GM23248 (cell line): Measurements from ENCODE around the gene RSAD2.

Source experiments
- EZH2 ChIP-seq: fragments of 200-600 bp; sonication (generic); IDR thresholded peaks from 2 replicates; pipeline ENCODE4 v1.6.1; 2018; ENCODE audit warnings: antibody characterized with exemption, mild to moderate bottlenecking; ENCODE audit not compliant: insufficient read depth, poor library complexity, severe bottlenecking
- EZH2phosphoT487 ChIP-seq: fragments of 200-600 bp; sonication (generic); IDR thresholded peaks from 2 replicates; pipeline ENCODE4 v1.6.1; 2018; ENCODE audit warnings: antibody characterized with exemption, moderate library complexity, mild to moderate bottlenecking, low read depth; ENCODE audit not compliant: insufficient read depth

- no peak for TF ChIP-seq EZH2phosphoT487
- TF ChIP-seq EZH2, result no peak
Observed at GRCh38 chr2:6834163-6834562, 43.4 kb upstream of the RSAD2 start.
